Measurements from ENCODE around the gene CCNY.

The CCNY gene

GRCh38 chr10:35569836-35570235 is 233.5 kb downstream of the CCNY start:
- DNase-seq, result peak; percentile 17

- DNase-seq, result no peak
Observed at GRCh38 chr10:35570397-35570796, 234.1 kb downstream of the CCNY start.

- no peak for DNase-seq
Observed at GRCh38 chr10:35572583-35572982, 236.3 kb downstream of the CCNY start.

GRCh38 chr10:35573796-35574195 is 237.5 kb downstream of the CCNY start:
- DNase-seq, result peak; percentile 17

- no peak for DNase-seq
Observed at GRCh38 chr10:35574924-35575352, 238.6 kb downstream of the CCNY start.

- DNase-seq, result no peak
Observed at GRCh38 chr10:35575640-35576039, 239.3 kb downstream of the CCNY start.

- DNase-seq, result no peak
Observed at GRCh38 chr10:35576730-35577129, 240.4 kb downstream of the CCNY start.

GRCh38 chr10:35577926-35578617 is 241.8 kb downstream of the CCNY start:
- DNase-seq, result no peak

GRCh38 chr10:35578618-35578956 is 242.3 kb downstream of the CCNY start:
- DNase-seq, result no peak

- DNase-seq, result no peak
Observed at GRCh38 chr10:35579116-35579515, 242.8 kb downstream of the CCNY start.

GRCh38 chr10:35579726-35580422 is 243.6 kb downstream of the CCNY start:
- DNase-seq, result no peak

- no peak for DNase-seq
Observed at GRCh38 chr10:35580423-35580770, 244.1 kb downstream of the CCNY start.

GRCh38 chr10:35581655-35582054 is 245.3 kb downstream of the CCNY start:
- no peak for DNase-seq

- DNase-seq, result no peak
Observed at GRCh38 chr10:35584946-35585345, 248.6 kb downstream of the CCNY start.

- DNase-seq, result no peak
Observed at GRCh38 chr10:35585356-35585755, 249.0 kb downstream of the CCNY start.

- DNase-seq, result no peak
Observed at GRCh38 chr10:35585903-35586535, 249.7 kb downstream of the CCNY start.

GRCh38 chr10:35588836-35589235 is 252.5 kb downstream of the CCNY start:
- no peak for DNase-seq

- DNase-seq, result no peak
Observed at GRCh38 chr10:35592441-35592840, 256.1 kb downstream of the CCNY start.

GRCh38 chr10:35594115-35595079 is 258.1 kb downstream of the CCNY start:
- no peak for DNase-seq

GRCh38 chr10:35595106-35595505 is 258.8 kb downstream of the CCNY start:
- DNase-seq, result no peak

GRCh38 chr10:35598379-35598778 is 262.1 kb downstream of the CCNY start:
- DNase-seq, result no peak

- DNase-seq, result no peak
Observed at GRCh38 chr10:35600193-35600592, 263.9 kb downstream of the CCNY start.

GRCh38 chr10:35605191-35605590 is 268.9 kb downstream of the CCNY start, which contains the start of gene GJD4:
GJD4 (plus strand) TSS chr10:35605341; CDS start chr10:35605568, 227 bp downstream.
- DNase-seq, result no peak
